Measurements from ENCODE around the gene CCDC88C. TPM values are rescaled to one million over a fixed set of nuclear protein-coding genes. Genes with fewer than 3 reads are reported as not detected.
A peak's percentile ranks its signal among the peaks of the same experiment; 100 is the strongest.

CCDC88C gene
- total RNA-seq, 6 donors from 2014 or later: 33.1 to 119 (median 54.5) TPM

GRCh38 chr14:91354221-91354916, 63.3 kb downstream of the CCDC88C start:
- ATAC-seq (ENCODE audit: low FRiP score in 2 of 2) (peak in 1 of 2 donors; percentile 33), DNase-seq (no peak)
- H3K4me1 ChIP-seq: peaks cover 31 to 42% (median 35%) of the 10 kb centered on the region in 4 donors
- 82 to 92% methylated on average over 14 of the region's 14 CpGs for WGBS, 2 donors
- no peaks in the 10 kb centered on the region for H3K9me3 ChIP-seq
- H3K4me3 ChIP-seq: no peak overlapping the region
- peak overlapping the region in 1 of 4 donors; percentile 19 for H3K27ac ChIP-seq
- H3K27me3 ChIP-seq: no peaks in the 10 kb centered on the region
- TF ChIP-seq EP300 (IDR thresholded peaks at IDR 0.05) (no peak), POLR2A (IDR thresholded peaks at IDR 0.05) (no peak), CTCF (IDR thresholded peaks at IDR 0.05) (no peak), POLR2AphosphoS5 (IDR thresholded peaks at IDR 0.05) (no peak)
- peaks cover 0 to 6% (median 1%) of the 10 kb centered on the region in 4 donors for H3K36me3 ChIP-seq

- Histone ChIP-seq H3K4me3 (no peak overlapping the region), H3K4me1 (peaks cover 37 to 50% (median 46%) of the 10 kb centered on the region in 4 donors), H3K27ac (peak overlapping the region in 3 of 4 donors; percentile 1 to 87 (median 82)), H3K36me3 (peaks cover 0 to 6% (median 1%) of the 10 kb centered on the region in 4 donors), H3K27me3 (no peaks in the 10 kb centered on the region), H3K9me3 (no peaks in the 10 kb centered on the region)
- TF ChIP-seq EP300 (IDR thresholded peaks at IDR 0.05) (no peak), POLR2AphosphoS5 (IDR thresholded peaks at IDR 0.05) (no peak), POLR2A (IDR thresholded peaks at IDR 0.05) (no peak), CTCF (IDR thresholded peaks at IDR 0.05) (no peak)
- ATAC-seq (ENCODE audit: low FRiP score in 2 of 2): no peak
- WGBS, 2 donors: 66 to 73% methylated on average over 11 to 17 of the region's 17 CpGs
- peak in 1 of 2 donors; percentile 39 for DNase-seq
These were observed 64.6 kb downstream of the CCDC88C start for GRCh38 chr14:91352728-91353692.

- H3K4me1 ChIP-seq: peaks cover 37 to 52% (median 48%) of the 10 kb centered on the region in 4 donors
- peak overlapping the region in 2 of 4 donors; percentile 17 to 19 for H3K4me3 ChIP-seq
- no peak for TF ChIP-seq CTCF (IDR thresholded peaks at IDR 0.05)
- TF ChIP-seq EP300 (IDR thresholded peaks at IDR 0.05): no peak
- peak in 1 of 2 donors; percentile 18 for TF ChIP-seq POLR2AphosphoS5 (IDR thresholded peaks at IDR 0.05)
- peak in 1 of 4 donors; percentile 29 for TF ChIP-seq POLR2A (IDR thresholded peaks at IDR 0.05)
- no peaks in the 10 kb centered on the region for H3K9me3 ChIP-seq
- H3K36me3 ChIP-seq: peaks cover 0 to 6% (median 0%) of the 10 kb centered on the region in 4 donors
- DNase-seq (peak; percentile 60 to 86), ATAC-seq (ENCODE audit: low FRiP score in 2 of 2) (peak; percentile 54 to 70)
- H3K27me3 ChIP-seq: no peaks in the 10 kb centered on the region
- peak overlapping the region; percentile 30 to 87 (median 75) for H3K27ac ChIP-seq
- 38 to 44% methylated on average over 6 to 19 of the region's 19 CpGs for WGBS, 2 donors
These were observed 65.6 kb downstream of the CCDC88C start for GRCh38 chr14:91352053-91352452.

GRCh38 chr14:91351512-91351862, 66.1 kb downstream of the CCDC88C start:
- peak overlapping the region in 3 of 4 donors; percentile 19 to 43 (median 39) for H3K4me3 ChIP-seq
- no peaks in the 10 kb centered on the region for H3K9me3 ChIP-seq
- DNase-seq: no peak
- H3K4me1 ChIP-seq: peaks cover 37 to 58% (median 49%) of the 10 kb centered on the region in 4 donors
- H3K36me3 ChIP-seq: peaks cover 0 to 4% (median 0%) of the 10 kb centered on the region in 4 donors
- ATAC-seq (ENCODE audit: low FRiP score in 2 of 2): peak in 1 of 2 donors; percentile 13
- TF ChIP-seq POLR2A (IDR thresholded peaks at IDR 0.05) (no peak), CTCF (IDR thresholded peaks at IDR 0.05) (no peak), EP300 (IDR thresholded peaks at IDR 0.05) (no peak), POLR2AphosphoS5 (IDR thresholded peaks at IDR 0.05) (no peak)
- 64 to 90% methylated on average over 2 to 10 of the region's 10 CpGs for WGBS, 2 donors
- H3K27me3 ChIP-seq: no peaks in the 10 kb centered on the region
- H3K27ac ChIP-seq: peak overlapping the region; percentile 30 to 87 (median 75)

All from upper lobe of left lung (tissue), 6 donors.